SK-N-SH (cell line): ENCODE measurements around the gene RDX. TPM values are rescaled to one million over a fixed set of nuclear protein-coding genes. Genes with fewer than 3 reads are reported as not detected.

Experiments
- CTCF ChIA-PET: fragments of 300-600, 350-600 bp; formaldehyde crosslinking; extraction: SDS; loops from one replicate; lab custom pipeline; 2021; lab: Yijun Ruan, JAX
- POLR2A ChIA-PET: fragments of 350-600 bp; sonication (Branson Sonifier 250); formaldehyde crosslinking; extraction: SDS; loops from one replicate; lab custom pipeline; 2020; ENCODE audit warnings: antibody characterized with exemption, inconsistent platforms; lab: Yijun Ruan, JAX
- DNase-seq: peaks from one replicate; pipeline ENCODE4 v3.0.0; 2012
- H2AFZ ChIP-seq: fragments of 200-600 bp; sonication (generic); 2 replicates; pipeline ENCODE4 v1.8.1; 2016; ENCODE audit warnings: antibody characterized with exemption, mild to moderate bottlenecking, low read depth
- H3F3A ChIP-seq: fragments of 200-600 bp; sonication (generic); replicated peaks from 2 replicates; pipeline ENCODE3; 2016; ENCODE audit warnings: antibody characterized with exemption, mild to moderate bottlenecking; ENCODE audit not compliant: insufficient read depth
- H3K27ac ChIP-seq, 2 experiments: fragments of 200-500 bp in 1 of 2; fragments of 200-600 bp in 1 of 2; sonication (Bioruptor generic) in 1 of 2; sonication (generic), shearing (Covaris generic) in 1 of 2; 2 replicates each; pipeline versions ENCODE4 v1.5.1 to v1.6.1; 2014 to 2016; ENCODE audit warnings: low read depth in 2 of 2, inconsistent platforms in 1 of 2, low read length in 1 of 2, mild to moderate bottlenecking in 1 of 2, mixed read lengths in 1 of 2
- H3K27me3 ChIP-seq: fragments of 200-600 bp; sonication (generic), shearing (Covaris generic); 2 replicates; pipeline ENCODE4 v1.6.1; 2016; ENCODE audit warnings: mixed run types; ENCODE audit not compliant: insufficient read depth
- H3K36me3 ChIP-seq, 2 experiments: fragments of 200-500 bp in 1 of 2; fragments of 200-600 bp in 1 of 2; sonication (Bioruptor generic) in 1 of 2; sonication (generic) in 1 of 2; replicated peaks in 1 of 2; 2 replicates each; pipeline versions ENCODE3 to v1.5.1; 2014 to 2016; ENCODE audit warnings: low read length in 1 of 2, mild to moderate bottlenecking in 1 of 2; ENCODE audit not compliant: insufficient read depth in 2 of 2, control insufficient read depth in 1 of 2
- H3K4me1 ChIP-seq, 2 experiments: fragments of 200-500 bp in 1 of 2; fragments of 200-600 bp in 1 of 2; sonication (Bioruptor generic) in 1 of 2; sonication (generic), shearing (Covaris generic) in 1 of 2; 2 replicates each; pipeline versions ENCODE4 v1.5.1 to v1.6.1; 2014 to 2016; ENCODE audit warnings: low read depth in 1 of 2, low read length in 1 of 2, mixed run types in 1 of 2; ENCODE audit not compliant: insufficient read depth in 2 of 2, control insufficient read depth in 1 of 2
- H3K4me2 ChIP-seq: fragments of 200-600 bp; sonication (generic), shearing (Covaris generic); 2 replicates; pipeline ENCODE4 v1.6.1; 2017; ENCODE audit warnings: mixed run types
- H3K4me3 ChIP-seq, 2 experiments: fragments of 200-500 bp in 1 of 2; fragments of 200-600 bp in 1 of 2; sonication (Bioruptor generic) in 1 of 2; sonication (generic), shearing (Covaris generic) in 1 of 2; 2 replicates each; pipeline versions ENCODE4 v1.5.1 to v1.8.1; 2014 to 2016; ENCODE audit warnings: low read depth in 2 of 2, inconsistent platforms in 1 of 2, low read length in 1 of 2, mild to moderate bottlenecking in 1 of 2, mixed read lengths in 1 of 2, moderate library complexity in 1 of 2
- H3K79me2 ChIP-seq: fragments of 200-600 bp; sonication (generic); 2 replicates; pipeline ENCODE4 v1.8.1; 2017; ENCODE audit warnings: mild to moderate bottlenecking; ENCODE audit not compliant: insufficient read depth
- H3K9ac ChIP-seq: fragments of 200-600 bp; sonication (generic); 2 replicates; pipeline ENCODE4 v1.6.1; 2017; ENCODE audit warnings: mixed run types
- H3K9me2 ChIP-seq: fragments of 200-600 bp; sonication (generic); 2 replicates; pipeline ENCODE4 v1.6.1; 2017; ENCODE audit warnings: mixed run types
- H3K9me3 ChIP-seq: fragments of 200-600 bp; sonication (generic); 2 replicates; pipeline ENCODE4 v1.6.1; 2017; ENCODE audit warnings: mixed run types, mild to moderate bottlenecking, moderate library complexity
- H4K20me1 ChIP-seq: fragments of 200-600 bp; sonication (generic); 2 replicates; pipeline ENCODE4 v1.6.1; 2017; ENCODE audit warnings: mild to moderate bottlenecking, mixed run types; ENCODE audit not compliant: insufficient read depth
- ELF1 ChIP-seq: IDR thresholded peaks from 2 replicates; pipeline ENCODE4 v1.4.0; 2012
- EZH2phosphoT487 ChIP-seq: fragments of 200-600 bp; sonication (generic); IDR thresholded peaks from 2 replicates; pipeline ENCODE4 v1.6.1; 2017; ENCODE audit warnings: low read depth, mixed run types, mild to moderate bottlenecking, antibody characterized with exemption, moderate library complexity, borderline replicate concordance
- FOSL2 ChIP-seq: IDR thresholded peaks from 2 replicates; pipeline ENCODE4 v1.4.0; 2012; ENCODE audit warnings: low read depth, mild to moderate bottlenecking, moderate library complexity, borderline replicate concordance
- GATA2 ChIP-seq: sonication (generic); formaldehyde crosslinking; IDR thresholded peaks from 2 replicates; pipeline ENCODE4 v1.5.0; 2020; ENCODE audit warnings: mild to moderate bottlenecking, missing genetic modification reagents
- NFIC ChIP-seq: IDR thresholded peaks from 2 replicates; pipeline ENCODE4 v1.4.0; 2012; ENCODE audit warnings: borderline replicate concordance
- NRF1 ChIP-seq: IDR thresholded peaks from 2 replicates; pipeline ENCODE4 v1.6.1; 2012; ENCODE audit warnings: low read depth, mild to moderate bottlenecking, low read length
- POLR2AphosphoS5 ChIP-seq: IDR thresholded peaks from 2 replicates; pipeline ENCODE4 v1.6.1; 2012; ENCODE audit warnings: low read depth, low read length
- RXRA ChIP-seq: IDR thresholded peaks from 2 replicates; pipeline ENCODE4 v1.4.0; 2012; ENCODE audit warnings: low read depth, mild to moderate bottlenecking, borderline replicate concordance
- USF1 ChIP-seq: IDR thresholded peaks from 2 replicates; pipeline ENCODE4 v1.4.0; 2012; ENCODE audit warnings: low read depth, borderline replicate concordance
- USF2 ChIP-seq: fragments of 150-350 bp; IDR thresholded peaks from 2 replicates; pipeline ENCODE4 v1.6.1; 2017; ENCODE audit warnings: antibody characterized with exemption, low read length, low read depth, borderline replicate concordance
- YY1 ChIP-seq: IDR thresholded peaks from 2 replicates; pipeline ENCODE4 v1.4.0; 2012; ENCODE audit warnings: low read depth, mild to moderate bottlenecking
- ZBTB33 ChIP-seq: IDR thresholded peaks from 2 replicates; pipeline ENCODE4 v1.4.0; 2012; ENCODE audit warnings: low read depth, borderline replicate concordance
- WGBS: methylation state at CpG from one replicate; pipeline ENCODE4 v1.1.6; 2017; ENCODE audit warnings: low lambda C conversion rate; 5-methylcytosine and 5-hydroxymethylcytosine counted together
- polyA plus RNA-seq, 3 experiments: library from polyadenylated mRNA; depleted of rRNA; stranded (reverse); fragments of >200 nt; gene quantifications; 2 replicates each; pipeline ENCODE4 v1.2.3, GENCODE V29; 2012

The RDX gene
- polyA plus RNA-seq, 1 of the 3 experiments (the other 2 are of a cell fraction), result 29.4 TPM

- no peaks in the 10 kb centered on the region for H4K20me1 ChIP-seq
- H3F3A ChIP-seq, result no peaks in the 10 kb centered on the region
- no peaks in the 10 kb centered on the region for H3K9me3 ChIP-seq
- H3K4me1 ChIP-seq, result no peaks in the 10 kb centered on the region
- H3K27me3 ChIP-seq, result no peaks in the 10 kb centered on the region
- H3K9me2 ChIP-seq, result no peaks in the 10 kb centered on the region
- H3K4me2 ChIP-seq, result no peak overlapping the region
- TF ChIP-seq NFIC (no peak), USF1 (no peak), RXRA (no peak), FOSL2 (no peak)
- TF ChIP-seq, all 33 proteins: peak for 0
- Histone ChIP-seq H3K79me2 (no peaks in the 10 kb centered on the region), H3K4me3 (no peak overlapping the region), H3K9ac (no peak overlapping the region), H2AFZ (no peak overlapping the region), H3K27ac (no peak overlapping the region), H3K36me3 (no peaks in the 10 kb centered on the region)
- WGBS, result 89% methylated on average over 3 of the region's 3 CpGs
- CTCF ChIA-PET, result no interaction called here
- no peak for DNase-seq
- POLR2A ChIA-PET, result no interaction called here
Observed at GRCh38 chr11:110327508-110327907, 31.1 kb upstream of the RDX start.

GRCh38 chr11:110323786-110324185 lies 27.4 kb upstream of the RDX start:
- TF ChIP-seq ZBTB33 (no peak), POLR2AphosphoS5 (no peak), NRF1 (no peak), GATA2 (CRISPR knock-in tag) (no peak), ELF1 (no peak), EZH2phosphoT487 (no peak), YY1 (no peak), USF2 (no peak)
- Histone ChIP-seq H3K9me3 (no peaks in the 10 kb centered on the region), H3F3A (no peaks in the 10 kb centered on the region), H3K36me3 (no peaks in the 10 kb centered on the region), H3K9ac (no peak overlapping the region), H3K79me2 (no peaks in the 10 kb centered on the region), H2AFZ (no peak overlapping the region), H3K9me2 (no peaks in the 10 kb centered on the region), H3K27ac (no peak overlapping the region), H4K20me1 (no peaks in the 10 kb centered on the region), H3K4me1 (peaks cover under 1 to 4% of the 10 kb centered on the region in 2 experiments; a peak in 2 of 4 replicates), H3K27me3 (no peaks in the 10 kb centered on the region), H3K4me3 (no peak overlapping the region), H3K4me2 (no peak overlapping the region)
- DNase-seq, result no peak
- ChIA-PET POLR2A (no interaction called here), CTCF (no interaction called here)
- 81% methylated on average over 4 of the region's 4 CpGs for WGBS
